HG03439 (cell line): ENCODE data around the gene BUB3.
"Not testable (repeated sequence)": the region's sequence is repeated elsewhere in the genome, so short reads cannot be mapped to it uniquely, and the experiment has no call there.

Source experiments
- ATAC-seq: cut with Tn5 transposase; IDR thresholded peaks from one replicate; pipeline ENCODE4 v1.9.1; 2021; ENCODE audit warnings: mild to moderate bottlenecking, moderate library complexity; ENCODE audit not compliant: unreplicated experiment

Gene BUB3

DNA sequence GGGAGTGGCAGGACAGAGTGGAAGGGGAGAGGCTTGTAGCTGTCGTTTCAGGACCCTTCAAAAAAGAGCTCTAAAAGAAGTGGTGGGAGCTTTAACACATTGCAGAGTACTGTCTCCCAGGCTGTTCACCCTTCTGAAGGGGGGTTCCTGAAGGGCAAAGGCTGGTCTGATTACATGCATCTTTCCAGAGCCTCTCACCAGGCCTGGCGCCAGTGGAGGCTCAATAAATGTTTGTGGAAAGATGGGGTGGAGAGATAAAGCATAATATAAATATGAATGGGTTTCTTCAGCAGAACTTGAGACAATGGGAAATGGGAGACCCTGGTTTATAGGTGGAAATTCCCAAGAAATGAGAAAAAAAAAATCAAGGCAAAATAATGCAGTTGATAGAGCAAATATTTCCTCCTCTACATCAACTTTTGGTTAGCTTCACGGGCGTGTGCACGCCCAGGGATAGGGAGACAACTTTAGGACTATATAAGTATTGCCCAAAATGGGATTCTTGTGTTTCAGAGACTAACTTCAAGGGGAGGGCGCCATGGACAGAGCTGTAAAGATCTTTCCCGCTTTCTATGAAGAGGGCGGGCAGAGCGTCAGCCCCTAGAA, 613 bp upstream of the BUB3 start:
- ATAC-seq = no peak

DNA sequence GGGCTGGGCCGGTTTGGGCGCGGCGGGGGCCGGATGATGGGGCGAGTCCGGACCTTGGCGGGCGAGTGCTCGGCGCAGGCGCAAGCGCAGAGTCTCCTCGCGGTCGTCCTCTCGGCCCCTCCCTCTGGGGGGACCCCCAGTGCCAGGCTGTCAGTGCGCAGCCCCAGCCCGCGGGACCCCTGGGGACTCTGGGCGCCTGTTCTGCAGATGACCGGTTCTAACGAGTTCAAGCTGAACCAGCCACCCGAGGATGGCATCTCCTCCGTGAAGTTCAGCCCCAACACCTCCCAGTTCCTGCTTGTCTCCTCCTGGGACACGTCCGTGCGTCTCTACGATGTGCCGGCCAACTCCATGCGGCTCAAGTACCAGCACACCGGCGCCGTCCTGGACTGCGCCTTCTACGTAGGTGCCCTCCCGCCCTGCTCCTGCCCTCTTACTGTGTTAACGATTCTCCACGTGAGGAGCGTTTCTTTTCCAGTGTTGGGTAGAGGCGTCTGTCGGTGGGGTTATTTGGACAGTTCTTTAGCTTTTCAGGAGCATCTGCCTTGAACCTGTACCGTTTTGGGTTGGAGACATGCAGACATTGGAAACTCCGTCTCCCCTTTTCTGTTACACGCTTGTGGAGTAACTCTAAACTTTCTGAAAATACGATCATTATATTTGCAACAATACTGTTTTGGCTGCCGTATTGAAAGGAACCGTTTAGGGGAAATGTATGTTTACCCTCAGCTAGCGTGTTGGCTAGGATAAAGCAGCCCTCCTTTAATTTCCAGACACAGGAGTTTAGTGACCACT, 706 bp downstream of the BUB3 start:
- ATAC-seq = peak; percentile 70

DNA sequence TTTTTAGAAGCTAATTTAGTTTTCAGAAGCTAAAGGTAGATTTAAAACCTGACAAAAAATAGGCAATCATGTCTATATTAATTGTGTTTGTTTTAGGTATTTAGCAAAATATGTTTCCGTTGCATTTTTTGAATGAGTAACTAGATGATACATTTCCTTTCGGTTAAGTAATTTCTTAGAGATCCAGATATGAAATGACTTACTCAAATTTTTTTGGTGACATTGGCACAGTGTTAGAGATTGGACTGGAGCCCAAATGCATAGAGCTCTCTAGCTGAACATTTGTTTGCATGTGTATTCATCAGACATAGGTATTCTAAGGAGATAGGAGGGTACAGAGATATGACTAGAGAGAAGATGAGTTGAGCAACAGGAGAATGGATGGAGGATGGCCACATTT, 1.9 kb downstream of the BUB3 start:
- no peak for ATAC-seq

DNA sequence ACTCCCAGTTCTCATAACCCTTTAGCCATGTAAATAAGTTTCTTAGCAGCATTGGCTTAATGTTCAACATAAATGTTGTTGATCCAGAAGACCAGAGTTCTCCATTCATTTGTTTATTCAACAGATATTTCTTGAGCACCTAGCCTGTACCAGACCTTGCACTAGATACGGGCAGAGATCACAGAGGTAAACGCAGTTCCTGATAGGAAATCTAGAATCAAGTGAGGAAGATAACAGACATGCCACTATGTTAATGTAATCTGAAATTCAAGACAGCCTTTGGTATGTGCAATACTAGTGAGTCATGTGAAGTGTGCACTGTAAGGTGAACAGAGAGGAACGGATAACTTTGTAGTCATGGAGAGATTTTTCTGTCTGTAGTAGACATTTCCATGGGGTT, 3.0 kb downstream of the BUB3 start:
- no peak for ATAC-seq

DNA sequence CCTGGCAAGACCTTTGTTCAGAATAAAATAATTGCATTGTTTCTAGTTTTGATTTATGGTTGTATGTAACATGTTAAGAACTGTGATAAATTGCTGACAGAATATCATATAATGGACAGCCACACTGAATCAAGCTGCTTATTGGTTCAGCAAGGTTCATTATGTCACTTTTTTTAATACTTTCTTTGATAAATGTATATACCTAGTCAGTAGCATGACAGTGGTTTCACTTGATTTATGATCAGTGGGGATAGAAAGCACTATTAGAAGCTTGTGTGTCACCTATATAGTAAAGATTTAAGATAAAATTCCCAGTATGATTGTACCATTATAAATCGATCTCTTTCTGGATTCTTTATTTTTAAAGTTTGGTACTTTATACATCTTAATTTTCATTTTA, 4.5 kb downstream of the BUB3 start:
- ATAC-seq = no peak

DNA sequence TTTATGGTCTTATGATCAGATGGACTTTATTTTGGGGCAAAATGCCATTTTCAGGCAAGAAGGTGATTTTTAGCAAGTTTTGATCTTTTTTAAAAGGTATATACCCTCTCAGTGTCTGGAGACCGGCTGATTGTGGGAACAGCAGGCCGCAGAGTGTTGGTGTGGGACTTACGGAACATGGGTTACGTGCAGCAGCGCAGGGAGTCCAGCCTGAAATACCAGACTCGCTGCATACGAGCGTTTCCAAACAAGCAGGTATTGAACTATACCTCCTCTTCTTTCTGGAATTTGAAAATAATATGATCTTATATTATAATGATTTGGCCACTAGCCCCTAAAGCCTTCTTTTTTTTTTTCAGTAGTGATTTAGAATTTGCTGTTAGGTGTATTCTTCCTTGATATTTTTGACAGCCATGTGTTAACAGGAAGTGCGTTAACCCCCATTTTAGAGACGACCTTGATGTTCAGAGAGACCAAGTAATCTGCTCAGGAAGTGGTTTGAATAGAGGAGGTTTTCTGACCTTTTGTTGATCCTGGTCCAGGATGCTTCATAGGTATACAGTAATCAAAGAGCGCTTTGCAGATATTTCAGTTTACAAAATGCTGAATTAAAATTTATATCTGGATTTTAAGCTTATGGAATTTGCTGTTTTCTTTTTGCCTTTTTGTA, 6.2 kb downstream of the BUB3 start:
- ATAC-seq = no peak

DNA sequence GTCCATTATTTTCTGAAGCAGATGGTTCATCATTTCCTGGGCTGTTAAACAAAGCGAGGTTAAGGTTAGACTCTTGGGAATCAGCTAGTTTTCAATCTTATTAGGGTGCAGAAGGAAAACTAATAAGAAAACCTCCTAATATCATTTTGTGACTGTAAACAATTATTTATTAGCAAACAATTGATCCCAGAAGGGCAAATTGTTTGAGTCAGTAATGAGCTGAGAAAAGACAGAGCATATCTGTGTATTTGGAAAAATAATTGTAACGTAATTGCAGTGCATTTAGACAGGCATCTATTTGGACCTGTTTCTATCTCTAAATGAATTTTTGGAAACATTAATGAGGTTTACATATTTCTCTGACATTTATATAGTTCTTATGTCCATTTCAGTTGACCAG, 10.1 kb downstream of the BUB3 start:
- no peak for ATAC-seq

DNA sequence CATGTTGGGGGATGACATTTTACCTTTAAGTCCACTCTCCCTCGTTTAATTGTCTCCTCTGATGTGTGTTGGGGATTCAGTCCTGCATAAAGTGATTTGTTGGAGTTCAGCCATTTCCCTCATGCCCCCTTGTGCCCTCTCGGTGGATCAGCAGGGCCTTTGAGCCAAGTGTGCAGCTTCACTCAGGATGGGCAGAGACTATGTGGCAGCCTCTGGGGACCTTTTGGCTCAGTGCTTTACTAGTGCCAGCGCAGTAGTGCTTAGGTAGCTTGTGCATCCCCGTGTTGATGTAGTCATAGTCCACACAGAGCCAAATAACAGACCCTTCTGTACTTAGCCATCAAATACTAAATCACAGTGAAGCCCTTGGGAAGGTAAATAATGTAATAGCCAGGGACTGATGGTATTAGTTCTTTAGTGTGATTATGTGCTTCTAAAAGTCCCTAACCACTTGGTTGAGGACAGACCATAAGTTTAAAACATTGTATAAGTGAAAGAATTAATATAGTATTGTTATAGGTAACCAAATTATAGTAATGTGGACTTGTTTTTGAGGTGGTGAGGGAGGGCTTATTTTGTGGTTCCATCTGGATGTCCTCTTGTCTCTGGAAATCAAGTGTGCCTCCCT, 11.4 kb downstream of the BUB3 start:
- ATAC-seq = no peak

DNA sequence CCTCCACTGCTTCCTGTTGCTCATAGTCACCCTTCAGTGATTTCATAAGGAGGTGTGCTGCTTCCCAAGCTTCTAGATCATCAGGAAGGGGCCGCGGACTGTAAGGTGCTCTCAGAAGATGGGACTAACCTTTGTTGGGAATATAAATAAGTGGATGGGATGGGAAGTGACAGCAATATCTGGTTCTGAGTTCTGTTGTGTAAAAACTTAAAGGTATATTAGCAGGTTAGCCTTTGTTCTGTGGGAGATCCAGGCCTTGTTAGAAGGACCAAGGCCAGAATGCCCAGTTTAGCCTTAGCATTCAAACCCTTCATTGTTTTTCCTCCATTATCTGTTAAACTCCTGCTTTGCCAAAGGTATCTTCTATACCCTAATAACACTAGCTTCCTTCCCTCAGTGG, 12.4 kb downstream of the BUB3 start:
- ATAC-seq = no peak

DNA sequence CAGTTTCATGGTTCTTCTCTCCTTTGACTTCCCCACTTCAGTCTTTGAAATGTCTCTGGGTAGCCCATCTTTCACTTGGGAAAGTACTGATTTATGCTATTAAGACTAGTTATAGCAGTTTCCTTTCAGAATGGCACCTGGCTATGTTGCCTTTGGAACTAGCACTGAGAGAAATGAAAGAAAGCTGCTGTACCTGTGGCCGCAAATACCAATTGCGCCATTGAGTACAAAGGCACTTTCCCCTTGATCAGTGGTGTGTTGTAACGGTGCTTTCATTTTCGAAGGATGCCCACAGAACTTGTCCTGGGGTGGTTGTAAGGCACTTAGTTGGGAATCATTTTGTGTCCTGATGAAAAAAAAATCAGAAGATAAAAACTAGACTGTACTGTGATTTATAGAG, 16.8 kb downstream of the BUB3 start:
- no peak for ATAC-seq

DNA sequence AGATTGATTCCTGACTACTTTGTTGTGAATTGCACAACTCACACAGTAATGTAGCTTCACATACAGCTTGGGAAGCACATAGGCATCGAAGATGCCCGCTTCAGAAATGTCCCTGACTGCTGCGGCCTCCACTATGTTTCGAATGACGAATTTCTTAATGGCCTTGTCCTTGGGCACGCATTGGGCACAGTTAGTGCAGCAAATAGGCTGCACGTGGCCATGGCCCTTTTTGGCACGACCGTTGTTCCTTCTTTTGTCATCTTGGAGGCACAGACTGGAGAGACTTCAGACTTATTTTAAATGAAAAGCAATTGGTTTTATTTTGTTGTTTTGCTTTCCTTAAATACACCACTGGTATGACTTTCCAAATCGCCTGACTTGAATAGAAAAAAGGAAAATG, 17.4 kb downstream of the BUB3 start:
- not testable (repeated sequence) for ATAC-seq

DNA sequence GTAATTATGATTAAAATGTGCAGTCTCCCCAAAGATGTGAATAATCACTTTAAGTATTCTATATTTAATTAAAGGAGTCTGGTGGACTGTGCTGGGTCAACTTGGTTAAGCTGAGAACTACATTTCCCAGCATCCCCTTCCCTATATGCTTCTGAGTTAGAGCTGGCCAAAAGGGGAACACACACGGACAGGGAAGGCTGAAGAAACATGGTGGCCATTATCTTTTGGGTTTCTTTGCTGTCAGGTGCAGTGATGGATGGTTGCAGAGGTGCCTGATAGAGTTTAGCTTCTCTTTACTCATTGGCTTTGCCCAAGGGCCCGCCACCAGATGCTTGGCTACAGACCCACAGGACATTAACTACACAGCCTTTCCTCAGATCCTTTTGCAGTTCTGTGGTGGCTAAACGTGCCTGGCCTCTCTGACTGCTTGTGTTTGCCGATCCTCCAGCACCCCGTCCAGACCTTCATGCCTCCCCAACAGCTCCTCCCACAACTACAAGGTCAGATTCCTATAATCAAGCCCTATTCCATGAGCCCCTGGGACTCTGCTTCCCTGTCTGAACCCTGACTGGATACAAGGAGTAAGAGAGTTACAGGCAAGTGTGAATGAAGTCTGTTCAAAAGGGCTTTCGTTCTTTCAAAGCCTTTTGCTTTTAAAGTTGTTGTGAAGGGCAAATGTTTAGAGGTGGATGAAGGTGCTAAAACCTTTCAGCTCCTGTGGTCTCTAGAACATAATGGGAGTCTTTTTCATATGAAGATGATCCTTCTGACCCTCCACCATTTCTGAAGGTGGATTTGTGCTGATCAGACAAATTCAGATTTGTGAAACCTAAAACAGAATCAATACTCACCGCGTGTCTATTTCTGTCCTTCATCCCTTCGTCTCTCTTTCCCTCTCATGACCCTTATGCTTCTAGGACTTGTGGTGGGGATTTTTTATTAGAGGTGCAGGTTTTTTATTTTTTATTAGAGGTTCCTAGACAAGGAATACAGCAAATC, 21.5 kb downstream of the BUB3 start:
- no peak for ATAC-seq

DNA sequence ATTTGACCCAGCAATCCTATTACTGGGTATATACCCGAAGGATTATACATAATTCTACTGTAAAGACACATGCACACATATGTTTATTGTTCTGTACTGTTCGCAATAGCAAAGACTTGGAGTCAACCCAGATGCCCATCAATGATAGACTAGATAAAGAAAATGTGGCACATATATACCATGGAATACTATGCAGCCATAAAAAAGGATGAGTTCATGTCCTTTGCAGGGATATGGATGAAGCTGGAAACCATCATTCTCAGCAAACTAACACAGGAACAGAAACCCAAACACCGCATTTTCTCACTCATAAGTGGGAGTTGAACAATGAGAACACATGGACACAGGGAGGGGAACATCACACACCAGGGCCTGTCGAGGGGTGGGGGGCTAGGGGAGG, 24.2 kb downstream of the BUB3 start:
- not testable (repeated sequence) for ATAC-seq

DNA sequence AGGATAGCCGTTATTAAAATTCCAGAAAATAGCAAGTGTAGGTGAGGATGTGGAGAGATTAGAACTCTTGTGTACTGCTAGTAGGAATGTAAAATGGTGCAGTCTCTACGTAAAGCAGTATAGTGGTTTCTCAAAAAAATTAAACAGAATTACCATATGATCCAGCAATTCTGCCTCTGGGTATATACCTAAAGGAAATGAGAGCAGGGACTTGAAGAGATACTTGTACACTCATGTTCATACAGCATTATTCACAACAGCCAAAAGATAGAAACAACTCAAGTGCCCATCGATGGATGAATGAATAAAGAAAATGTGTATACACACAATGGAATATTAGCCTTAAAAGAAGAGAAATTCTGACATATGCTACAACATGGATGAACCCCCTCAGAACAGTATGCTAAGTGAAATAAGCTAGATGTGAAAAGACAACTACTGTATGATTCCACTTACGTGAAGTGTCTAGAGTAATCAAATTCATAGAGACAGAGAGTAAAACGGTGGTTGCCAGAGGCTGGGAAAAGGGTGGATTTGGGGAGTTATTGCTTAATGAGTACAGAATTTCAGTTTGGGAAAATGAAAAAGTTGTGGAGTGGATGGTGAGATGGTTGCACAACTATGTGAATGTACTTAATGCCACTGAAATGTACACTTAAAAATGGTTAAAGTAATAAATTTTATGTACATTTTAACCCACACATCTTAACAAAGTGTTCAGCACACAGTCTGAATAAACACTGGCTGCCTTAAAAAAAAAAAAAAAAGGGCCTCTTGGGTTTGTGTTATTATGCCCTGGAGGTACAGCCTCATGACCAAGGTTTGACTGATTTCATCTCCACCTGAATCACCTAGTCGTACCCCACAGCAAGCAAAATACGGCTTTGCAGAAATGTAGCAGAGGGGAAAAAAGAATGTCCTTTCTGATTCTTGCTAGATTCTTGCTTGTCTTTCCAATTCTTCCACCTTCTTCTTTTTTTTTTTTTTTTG, 26.2 kb downstream of the BUB3 start:
- no peak for ATAC-seq

DNA sequence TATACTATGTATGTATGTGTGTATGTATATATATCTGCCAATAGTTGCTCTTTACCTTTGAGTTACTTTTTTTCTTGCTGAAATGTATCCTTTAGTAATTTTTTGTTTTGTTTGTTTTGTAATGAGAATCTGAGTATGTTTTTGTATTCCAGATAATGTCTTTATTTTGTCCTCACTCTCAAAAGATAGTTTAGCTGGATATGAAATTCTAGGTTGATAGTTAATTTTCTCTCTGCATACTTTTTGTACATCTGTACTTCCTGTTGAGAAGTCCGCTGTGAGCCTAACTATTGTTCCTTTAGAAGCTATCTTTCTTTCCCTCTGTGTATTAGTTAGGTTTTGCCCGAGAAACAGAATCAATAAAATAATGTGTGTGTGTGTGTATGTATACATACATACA, 29.5 kb downstream of the BUB3 start:
- ATAC-seq = no peak

DNA sequence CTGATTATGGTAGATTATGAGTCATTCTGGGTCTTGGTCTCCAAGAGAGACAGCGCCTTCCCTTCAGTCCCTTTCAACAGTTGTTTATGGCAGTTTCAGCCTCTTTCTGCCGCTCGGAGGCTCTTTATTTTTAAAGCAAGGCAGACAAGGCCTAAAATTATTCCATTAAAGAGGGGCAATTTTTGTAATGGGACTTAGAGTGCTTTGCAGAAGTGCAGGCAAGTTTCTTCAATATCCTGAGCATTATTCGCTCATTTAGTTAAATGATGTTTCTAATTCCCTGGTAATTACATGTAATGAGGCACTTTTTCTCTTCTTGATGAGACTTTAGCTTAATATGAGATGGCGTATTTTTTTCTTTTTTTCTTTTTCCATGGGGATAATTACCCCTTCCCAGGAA, 33.6 kb downstream of the BUB3 start:
- no peak for ATAC-seq

DNA sequence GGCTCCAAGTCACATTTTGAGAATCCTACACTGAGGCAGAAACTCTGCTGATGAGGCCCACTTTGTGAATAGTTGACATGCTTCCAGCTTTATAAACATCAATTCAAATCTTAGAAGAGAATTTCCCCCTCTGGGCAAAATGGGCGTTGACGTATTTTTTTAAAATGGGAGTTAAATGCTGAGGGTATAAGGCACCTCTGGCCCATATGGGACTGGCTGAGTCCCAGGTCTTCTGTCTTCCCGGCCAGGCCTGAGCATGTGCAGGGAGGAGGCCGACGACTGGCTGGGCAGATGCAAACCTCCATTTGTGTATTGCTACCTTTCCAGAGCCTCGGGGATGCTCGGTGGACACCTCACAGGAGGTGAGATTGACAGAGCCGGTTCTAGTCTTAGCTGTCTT, 37.7 kb downstream of the BUB3 start:
- ATAC-seq = no peak

DNA sequence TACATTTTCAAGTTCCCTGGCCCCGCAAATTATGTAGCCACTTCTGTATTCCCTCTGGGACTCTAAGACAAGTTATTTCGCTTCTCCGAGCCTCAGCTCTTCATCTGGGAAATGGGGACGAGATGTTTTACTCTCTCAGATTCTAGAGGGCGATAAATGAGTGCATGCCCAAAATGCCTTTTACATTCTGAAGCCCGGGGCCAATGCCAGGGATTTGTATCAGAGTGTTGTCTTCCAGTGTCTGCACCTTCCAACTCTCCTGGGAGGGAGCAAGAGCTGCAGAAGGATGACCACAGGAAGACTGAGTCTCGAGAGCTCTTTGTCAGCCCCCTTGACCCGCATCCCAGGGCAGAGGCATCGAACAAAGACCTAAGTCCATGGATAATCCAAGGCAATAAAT, 39.9 kb downstream of the BUB3 start:
- ATAC-seq = no peak

DNA sequence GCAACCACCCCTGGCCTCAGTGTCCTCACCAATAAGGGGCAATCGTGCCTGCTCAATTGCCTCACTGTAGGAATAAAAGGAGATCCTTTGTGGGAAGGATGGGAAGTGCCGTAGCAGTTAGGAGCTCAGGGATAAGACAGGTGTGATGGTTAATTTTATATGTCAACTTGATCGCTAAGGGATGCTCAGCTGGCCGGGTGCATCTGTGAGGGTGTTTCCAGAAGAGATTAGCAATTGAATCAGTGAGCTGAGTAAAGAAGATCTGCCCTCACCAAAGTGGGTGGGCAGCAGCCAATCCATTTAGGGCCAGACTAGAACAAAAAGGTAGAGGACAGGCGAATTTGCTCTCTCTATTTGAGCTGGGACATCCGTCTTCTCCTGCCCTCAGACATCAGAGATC, 46.3 kb downstream of the BUB3 start:
- ATAC-seq = no peak
